ENCODE measurements around the gene CMTM5.

DNA sequence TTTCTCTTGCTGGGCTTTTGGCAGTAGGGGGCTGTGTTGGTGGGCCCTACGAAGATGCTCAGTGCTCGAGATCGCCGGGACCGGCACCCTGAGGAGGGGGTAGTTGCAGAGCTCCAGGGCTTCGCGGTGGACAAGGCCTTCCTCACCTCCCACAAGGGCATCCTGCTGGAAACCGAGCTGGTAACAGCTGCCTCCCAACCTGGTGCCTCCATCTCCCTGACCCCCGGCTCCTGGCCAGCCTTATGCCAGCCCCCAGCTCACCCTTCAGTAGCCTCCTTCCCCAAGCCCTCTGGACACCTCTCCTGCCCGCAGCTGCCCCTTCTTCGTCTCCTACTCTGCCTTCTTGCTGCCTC lies 328 bp downstream of the CMTM5 start:
- TF ChIP-seq, protein P1, sequence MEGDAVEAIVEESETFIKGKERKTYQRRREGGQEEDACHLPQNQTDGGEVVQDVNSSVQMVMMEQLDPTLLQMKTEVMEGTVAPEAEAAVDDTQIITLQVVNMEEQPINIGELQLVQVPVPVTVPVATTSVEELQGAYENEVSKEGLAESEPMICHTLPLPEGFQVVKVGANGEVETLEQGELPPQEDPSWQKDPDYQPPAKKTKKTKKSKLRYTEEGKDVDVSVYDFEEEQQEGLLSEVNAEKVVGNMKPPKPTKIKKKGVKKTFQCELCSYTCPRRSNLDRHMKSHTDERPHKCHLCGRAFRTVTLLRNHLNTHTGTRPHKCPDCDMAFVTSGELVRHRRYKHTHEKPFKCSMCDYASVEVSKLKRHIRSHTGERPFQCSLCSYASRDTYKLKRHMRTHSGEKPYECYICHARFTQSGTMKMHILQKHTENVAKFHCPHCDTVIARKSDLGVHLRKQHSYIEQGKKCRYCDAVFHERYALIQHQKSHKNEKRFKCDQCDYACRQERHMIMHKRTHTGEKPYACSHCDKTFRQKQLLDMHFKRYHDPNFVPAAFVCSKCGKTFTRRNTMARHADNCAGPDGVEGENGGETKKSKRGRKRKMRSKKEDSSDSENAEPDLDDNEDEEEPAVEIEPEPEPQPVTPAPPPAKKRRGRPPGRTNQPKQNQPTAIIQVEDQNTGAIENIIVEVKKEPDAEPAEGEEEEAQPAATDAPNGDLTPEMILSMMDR (IDR thresholded peaks at IDR 0.05; ENCODE audit: borderline replicate concordance, extremely low read depth, low read length, poor library complexity, severe bottlenecking), result no peak
- no peak for TF ChIP-seq EZH2 (IDR thresholded peaks at IDR 0.05; ENCODE audit: borderline replicate concordance, low read depth, low read length, severe bottlenecking)

Data from DND-41 (cell line).